Right lobe of liver (tissue), 4 donors: Measurements from ENCODE around the gene NRCAM.

Experiments
- CTCF ChIP-seq, 4 donors: fragments of 200-600 bp in 3 of 4; fragments of 450-650 bp in 1 of 4; IDR thresholded peaks; one replicate each; pipeline versions ENCODE4 v1.5.1 to v1.8.0; 2016 to 2022; ENCODE audit warnings: antibody characterized with exemption in 4 of 4, mild to moderate bottlenecking in 2 of 4
- POLR2A ChIP-seq: fragments of 450-650 bp; IDR thresholded peaks from one replicate; pipeline ENCODE4 v1.6.1; 2017; ENCODE audit warnings: antibody characterized with exemption, mild to moderate bottlenecking
- donor health status: DM: no; HTN: no; CAD: no.
- donor health status: DM: no; HTN: no; CAD: no.
- donor health status: DM: no; HTN: yes; CAD: no.

DNA sequence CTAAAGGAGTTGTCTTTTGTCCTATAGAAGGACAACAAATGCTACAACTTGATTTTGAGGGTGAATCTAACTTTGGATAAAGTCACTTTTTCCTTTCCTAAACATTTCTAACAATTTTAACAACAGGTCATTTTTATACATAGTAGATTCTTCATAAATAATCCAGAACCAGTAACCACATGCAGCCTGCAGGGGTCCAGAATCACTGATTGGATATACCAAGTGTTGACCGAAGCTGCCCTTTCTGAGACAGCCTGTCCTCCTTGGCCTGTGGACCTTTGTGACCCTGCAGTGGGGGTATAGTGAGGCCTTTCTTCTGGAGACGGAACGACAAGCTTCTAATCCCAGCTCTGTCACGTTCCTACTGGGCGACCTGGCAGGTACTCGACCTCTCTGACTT, 291.3 kb downstream of the NRCAM start:
- TF ChIP-seq POLR2A = no peak
- TF ChIP-seq CTCF (IDR thresholded peaks at IDR 0.05) = no peak
